Kidney capillary endothelial cell (primary cell): ENCODE measurements around the gene ZGPAT.
A peak's percentile ranks its signal among the peaks of the same experiment; 100 is the strongest.

Experiments used
- DNase-seq: peaks from one replicate; pipeline ENCODE4 v3.0.0-alpha.2; 2018; ENCODE audit warnings: low spot score

The ZGPAT gene

GRCh38 chr20:63734946-63735858 is 27.4 kb downstream of the ZGPAT start:
- DNase-seq = no peak

- no peak for DNase-seq
Measured at GRCh38 chr20:63735859-63736718, 28.2 kb downstream of the ZGPAT start, which contains the start of gene LIME1. Gene LIME1, plus strand, starts transcription at chr20:63736664. Its CDS starts 886 bp downstream, at chr20:63737550.

- DNase-seq = no peak
Measured at GRCh38 chr20:63736893-63737694, 29.3 kb downstream of the ZGPAT start.

DNA sequence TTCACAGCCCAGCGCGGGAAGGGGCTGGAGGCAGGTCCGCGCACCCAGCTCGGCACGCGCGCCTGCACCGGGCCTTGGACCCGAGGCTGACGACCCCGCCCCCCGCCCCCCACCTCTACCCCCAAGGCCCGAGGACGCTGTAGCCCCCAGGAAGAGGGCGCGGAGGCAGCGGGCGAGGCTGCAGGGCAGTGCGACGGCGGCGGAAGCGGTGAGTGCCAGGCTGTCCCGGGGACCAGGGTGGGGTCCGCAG is 29.8 kb downstream of the ZGPAT start:
- no peak for DNase-seq

- DNase-seq = no peak
Measured at GRCh38 chr20:63737945-63738686, 30.3 kb downstream of the ZGPAT start.

DNA sequence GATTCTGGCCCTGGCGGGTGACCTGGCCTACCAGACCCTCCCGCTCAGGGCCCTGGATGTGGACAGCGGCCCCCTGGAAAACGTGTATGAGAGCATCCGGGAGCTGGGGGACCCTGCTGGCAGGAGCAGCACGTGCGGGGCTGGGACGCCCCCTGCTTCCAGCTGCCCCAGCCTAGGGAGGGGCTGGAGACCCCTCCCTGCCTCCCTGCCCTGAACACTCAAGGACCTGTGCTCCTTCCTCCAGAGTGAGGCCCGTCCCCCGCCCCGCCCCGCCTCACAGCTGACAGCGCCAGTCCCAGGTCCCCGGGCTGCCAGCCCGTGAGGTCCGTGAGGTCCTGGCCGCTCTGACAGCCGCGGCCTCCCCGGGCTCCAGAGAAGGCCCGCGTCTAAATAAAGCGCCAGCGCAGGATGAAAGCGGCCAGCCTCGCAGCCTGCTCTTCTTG is 30.9 kb downstream of the ZGPAT start:
- no peak for DNase-seq

GRCh38 chr20:63739130-63740069 is 31.6 kb downstream of the ZGPAT start, which contains the start of gene SLC2A4RG:
Gene SLC2A4RG, plus strand, starts transcription at chr20:63739776. Its CDS starts 137 bp downstream, at chr20:63739913.
- peak; percentile 58 for DNase-seq

DNA sequence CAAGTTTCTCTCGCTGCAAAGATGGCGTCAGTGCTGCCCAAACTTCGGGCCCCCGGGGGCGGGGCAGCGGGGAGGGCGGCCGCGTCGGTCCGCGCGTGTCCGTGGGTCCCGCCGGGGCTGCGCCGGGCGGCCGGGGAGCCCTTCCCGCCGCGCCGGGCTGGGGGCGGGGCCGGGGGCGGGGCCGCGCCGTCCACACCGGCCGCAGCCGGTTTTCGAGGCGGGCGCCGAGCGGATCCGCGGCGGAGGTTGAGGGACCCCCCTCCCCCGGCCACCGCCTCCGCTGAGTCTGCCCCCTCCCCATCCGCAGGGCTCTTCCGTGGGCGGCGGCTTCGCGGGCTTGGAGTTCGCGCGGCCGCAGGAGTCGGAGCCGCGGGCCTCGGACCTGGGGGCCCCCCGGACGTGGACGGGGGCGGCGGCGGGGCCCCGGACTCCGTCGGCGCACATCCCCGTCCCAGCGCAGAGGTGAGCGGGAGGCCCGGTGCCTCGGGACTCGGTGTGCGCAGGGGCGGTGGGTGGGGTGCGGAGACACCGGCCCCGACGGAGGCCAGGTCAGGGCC is 32.3 kb downstream of the ZGPAT start:
- no peak for DNase-seq

GRCh38 chr20:63740627-63741353 is 33.0 kb downstream of the ZGPAT start:
- peak; percentile 65 for DNase-seq

GRCh38 chr20:63741354-63741675 is 33.5 kb downstream of the ZGPAT start:
- no peak for DNase-seq

DNA sequence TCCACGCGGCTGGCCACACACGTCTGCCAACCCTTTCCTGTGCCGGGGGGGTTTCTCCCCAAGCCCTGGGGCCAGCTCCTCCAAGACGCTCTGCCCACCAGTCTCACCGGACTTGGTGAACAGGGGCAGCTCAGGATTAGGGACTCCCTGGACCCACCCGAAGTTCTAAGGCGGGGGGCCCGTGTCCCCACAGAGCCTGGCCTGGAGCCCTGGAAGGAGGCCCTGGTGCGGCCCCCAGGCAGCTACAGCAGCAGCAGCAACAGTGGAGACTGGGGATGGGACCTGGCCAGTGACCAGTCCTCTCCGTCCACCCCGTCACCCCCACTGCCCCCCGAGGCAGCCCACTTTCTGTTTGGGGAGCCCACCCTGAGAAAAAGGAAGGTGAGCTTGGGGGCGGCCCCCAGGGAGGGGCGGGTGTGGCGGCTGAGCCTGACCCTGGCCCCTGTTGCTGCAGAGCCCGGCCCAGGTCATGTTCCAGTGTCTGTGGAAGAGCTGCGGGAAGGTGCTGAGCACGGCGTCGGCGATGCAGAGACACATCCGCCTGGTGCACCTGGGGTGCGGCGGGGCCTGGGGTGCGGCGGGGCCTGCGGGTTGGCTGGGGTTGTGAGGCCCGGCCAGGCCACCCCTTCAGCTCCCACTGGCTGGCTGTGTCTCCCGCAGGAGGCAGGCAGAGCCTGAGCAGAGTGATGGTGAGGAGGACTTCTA is 34.0 kb downstream of the ZGPAT start:
- no peak for DNase-seq

GRCh38 chr20:63742381-63743024 is 34.7 kb downstream of the ZGPAT start:
- no peak for DNase-seq

GRCh38 chr20:63743210-63743970 is 35.6 kb downstream of the ZGPAT start:
- DNase-seq = no peak

DNA sequence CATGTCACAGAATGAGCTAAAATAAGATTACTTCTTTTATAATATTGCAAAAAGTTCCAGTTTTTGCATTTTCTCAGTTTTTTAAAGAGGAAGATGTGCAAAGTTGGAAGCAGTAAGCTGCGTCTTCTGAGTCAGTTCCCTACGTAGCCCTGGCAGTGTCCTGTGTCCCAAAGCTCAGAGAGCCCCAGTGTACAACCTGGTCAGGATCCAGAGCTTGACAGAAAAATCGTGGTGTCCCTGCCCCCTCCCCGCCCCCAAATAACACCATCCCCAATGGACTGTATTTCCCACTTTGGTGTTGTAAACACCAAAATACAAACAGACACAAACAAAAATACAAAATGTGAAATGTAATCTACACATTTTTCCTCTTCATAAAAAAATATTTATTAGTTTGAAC is 36.3 kb downstream of the ZGPAT start:
- DNase-seq = no peak

GRCh38 chr20:63744574-63745423 is 37.0 kb downstream of the ZGPAT start:
- no peak for DNase-seq

DNA sequence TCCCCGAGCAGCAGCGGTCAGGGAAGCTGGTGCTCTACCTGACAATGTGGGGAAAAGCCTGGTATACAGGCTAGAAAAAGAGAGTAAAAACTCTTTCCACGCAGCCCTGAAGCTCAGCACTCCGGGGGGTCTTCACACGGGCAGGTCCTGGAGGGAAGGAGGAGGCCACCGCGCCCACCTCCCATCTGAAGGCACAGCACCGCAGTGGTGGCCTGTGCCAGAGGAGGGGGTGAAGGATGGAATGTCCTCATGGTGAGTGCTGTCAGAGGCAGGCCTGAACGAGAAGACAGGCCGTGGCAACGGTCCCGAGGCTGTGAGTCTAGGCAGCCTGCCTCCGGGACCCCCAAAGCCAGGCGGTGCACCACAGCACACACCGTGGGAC is 37.6 kb downstream of the ZGPAT start:
- DNase-seq = no peak
